ENCODE results near the gene TCEA2. TPM values are rescaled to one million over a fixed set of nuclear protein-coding genes. Genes with fewer than 3 reads are reported as not detected.
A peak's percentile ranks its signal among the peaks of the same experiment; 100 is the strongest.

Gene TCEA2
- total RNA-seq, 1 donor from 2014 or later = 23.2 TPM

DNA sequence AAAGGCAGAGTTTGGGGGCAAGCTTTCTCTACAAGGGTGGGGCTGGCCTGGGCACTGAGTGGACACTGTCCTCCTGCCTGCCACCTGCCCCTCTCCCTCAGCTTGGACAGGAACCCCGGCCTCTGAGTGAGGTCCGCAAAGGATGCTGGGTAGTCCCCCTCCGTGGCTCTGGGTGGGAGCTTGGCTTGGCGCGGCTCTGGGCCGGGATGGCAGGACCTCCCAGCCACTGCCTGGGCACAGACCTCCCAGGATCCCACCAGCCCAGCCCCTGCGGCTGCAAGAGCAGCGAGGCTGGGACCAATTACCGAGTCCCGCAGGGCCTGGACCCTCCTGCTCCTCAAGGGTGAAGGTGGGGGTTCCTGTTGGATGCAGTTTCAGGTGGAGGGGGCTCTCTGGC lies 10.7 kb upstream of the TCEA2 start:
- H3K4me1 ChIP-seq = peaks cover 8% of the 10 kb centered on the region
- H3K9ac ChIP-seq = no peak overlapping the region
- DNase-seq (ENCODE audit: low spot score) = no peak
- no peaks in the 10 kb centered on the region for H3K9me3 ChIP-seq (ENCODE audit: low read depth)
- Mint-ChIP-seq H3K36me3 (no peaks in the 10 kb centered on the region), H3K27ac (no peak overlapping the region), H3K4me3 (no peak overlapping the region), H3K9me3 (peaks cover 2% of the 10 kb centered on the region), H3K27me3 (ENCODE audit: insufficient read depth, low read depth) (peaks cover 26% of the 10 kb centered on the region), H3K4me1 (peaks cover 19% of the 10 kb centered on the region)
- H2AFZ ChIP-seq (replicated peaks) = no peak overlapping the region
- H3K4me2 ChIP-seq = no peak overlapping the region
- H3K79me2 ChIP-seq (ENCODE audit: low read depth) = no peaks in the 10 kb centered on the region
- H3K4me3 ChIP-seq = no peak overlapping the region
- peaks cover 23% of the 10 kb centered on the region for H3F3A ChIP-seq (ENCODE audit: low read depth)
- no peak overlapping the region for H3K27ac ChIP-seq
- TF ChIP-seq, protein P1, sequence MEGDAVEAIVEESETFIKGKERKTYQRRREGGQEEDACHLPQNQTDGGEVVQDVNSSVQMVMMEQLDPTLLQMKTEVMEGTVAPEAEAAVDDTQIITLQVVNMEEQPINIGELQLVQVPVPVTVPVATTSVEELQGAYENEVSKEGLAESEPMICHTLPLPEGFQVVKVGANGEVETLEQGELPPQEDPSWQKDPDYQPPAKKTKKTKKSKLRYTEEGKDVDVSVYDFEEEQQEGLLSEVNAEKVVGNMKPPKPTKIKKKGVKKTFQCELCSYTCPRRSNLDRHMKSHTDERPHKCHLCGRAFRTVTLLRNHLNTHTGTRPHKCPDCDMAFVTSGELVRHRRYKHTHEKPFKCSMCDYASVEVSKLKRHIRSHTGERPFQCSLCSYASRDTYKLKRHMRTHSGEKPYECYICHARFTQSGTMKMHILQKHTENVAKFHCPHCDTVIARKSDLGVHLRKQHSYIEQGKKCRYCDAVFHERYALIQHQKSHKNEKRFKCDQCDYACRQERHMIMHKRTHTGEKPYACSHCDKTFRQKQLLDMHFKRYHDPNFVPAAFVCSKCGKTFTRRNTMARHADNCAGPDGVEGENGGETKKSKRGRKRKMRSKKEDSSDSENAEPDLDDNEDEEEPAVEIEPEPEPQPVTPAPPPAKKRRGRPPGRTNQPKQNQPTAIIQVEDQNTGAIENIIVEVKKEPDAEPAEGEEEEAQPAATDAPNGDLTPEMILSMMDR (IDR thresholded peaks at IDR 0.05) = no peak
- TF ChIP-seq EZH2phosphoT487 (IDR thresholded peaks at IDR 0.05) = no peak
- TF ChIP-seq EZH2 (IDR thresholded peaks at IDR 0.05) = no peak
- H4K20me1 ChIP-seq (ENCODE audit: low read depth) = peaks cover 14% of the 10 kb centered on the region
- no peaks in the 10 kb centered on the region for H3K36me3 ChIP-seq
- H3K27me3 ChIP-seq = peaks cover 60% of the 10 kb centered on the region

DNA sequence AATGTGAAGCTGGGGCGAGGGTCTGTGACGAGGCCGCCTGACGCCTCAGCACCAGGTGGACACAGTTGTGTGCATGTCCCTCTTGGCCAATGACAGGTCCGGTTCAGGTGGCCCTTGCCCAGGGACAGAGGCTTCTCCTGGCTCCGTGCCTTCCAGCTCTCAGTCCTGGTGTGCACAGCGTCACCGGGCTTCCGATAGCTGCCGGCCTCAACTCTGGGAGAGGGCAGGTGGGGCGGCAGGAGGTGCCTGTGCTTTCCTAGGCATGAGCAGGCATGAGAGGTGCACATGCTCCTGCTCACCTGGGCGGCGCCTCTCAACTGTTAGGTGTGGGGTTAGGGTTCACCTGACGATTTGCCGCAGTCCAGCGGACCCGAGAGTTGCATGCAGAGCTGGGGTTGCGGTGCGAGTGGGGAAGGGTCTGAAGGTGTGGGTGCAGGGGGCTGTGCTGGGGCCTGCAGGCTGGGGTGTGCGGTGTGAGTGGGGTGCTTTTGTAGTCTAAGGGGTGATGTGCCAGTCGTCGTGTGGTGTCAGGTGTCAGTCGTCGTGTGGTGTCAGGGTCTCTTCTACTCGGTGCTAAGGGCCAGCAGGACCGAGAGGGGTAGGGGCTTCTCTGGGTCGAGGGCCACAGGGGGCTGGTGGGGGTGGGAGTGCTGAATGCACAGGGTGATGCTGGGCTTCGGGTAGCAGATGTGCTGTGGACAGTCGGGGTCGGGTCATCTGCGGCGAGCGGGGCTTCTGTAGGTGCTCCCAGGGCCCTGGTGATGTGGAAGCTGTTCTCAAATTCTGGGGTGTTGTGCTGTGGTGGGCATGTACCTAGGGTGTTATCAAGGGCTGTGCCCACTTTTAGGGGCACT lies 9.8 kb upstream of the TCEA2 start:
- peaks cover 51% of the 10 kb centered on the region for H3K27me3 ChIP-seq
- Mint-ChIP-seq H3K4me3 (peak overlapping the region; percentile 71), H3K9me3 (peaks cover 2% of the 10 kb centered on the region)

DNA sequence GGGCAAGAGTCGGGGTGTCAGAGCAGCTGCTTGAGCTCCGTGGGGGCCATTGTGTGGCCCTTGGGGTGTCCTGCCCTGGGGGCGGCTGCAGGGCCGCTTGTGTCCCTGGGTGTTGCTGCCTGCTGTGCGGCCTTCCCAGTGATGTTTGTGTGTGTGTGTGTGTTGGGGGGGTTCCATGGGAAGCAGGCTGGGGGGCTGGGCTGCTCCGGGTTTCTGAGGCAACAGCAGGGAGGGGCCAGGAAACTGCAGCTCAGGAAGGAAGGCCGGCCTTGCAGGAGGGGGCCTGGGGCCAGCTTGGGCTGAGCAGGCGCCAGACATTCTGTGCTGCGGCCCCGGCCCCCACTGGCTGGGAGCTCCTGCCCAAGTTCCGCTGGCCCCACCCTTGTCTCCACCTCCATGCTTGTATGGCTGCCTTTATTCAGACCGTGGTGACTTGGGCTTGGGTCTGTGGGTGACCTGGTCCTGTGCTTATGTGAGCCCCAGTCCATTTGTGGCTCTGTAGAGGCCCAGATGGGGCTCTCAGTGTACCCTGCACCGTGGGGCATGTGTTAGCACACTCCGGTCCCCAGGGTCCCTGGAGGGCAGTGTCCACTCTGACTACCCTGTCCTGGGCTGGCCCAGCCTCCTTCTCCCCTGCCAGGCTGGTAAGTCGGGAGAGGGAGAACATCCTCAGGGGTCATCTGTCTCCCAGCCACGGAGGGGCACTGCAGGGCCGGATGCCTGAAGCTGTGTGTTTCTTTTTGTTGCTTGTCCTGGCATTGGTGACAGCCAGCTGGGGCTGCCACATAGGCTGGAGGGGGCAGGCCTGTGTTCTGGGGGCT lies 8.9 kb upstream of the TCEA2 start:
- H3K4me3 Mint-ChIP-seq = no peak overlapping the region
- no peaks in the 10 kb centered on the region for H3K36me3 Mint-ChIP-seq
- peaks cover 11% of the 10 kb centered on the region for H3F3A ChIP-seq (ENCODE audit: low read depth)
- H3K9ac ChIP-seq = no peak overlapping the region
- peaks cover 21% of the 10 kb centered on the region for H3K4me1 Mint-ChIP-seq
- H3K4me2 ChIP-seq = no peak overlapping the region
- H3K9me3 ChIP-seq (ENCODE audit: low read depth) = no peaks in the 10 kb centered on the region
- H3K36me3 ChIP-seq = no peaks in the 10 kb centered on the region
- TF ChIP-seq EZH2phosphoT487 (IDR thresholded peaks at IDR 0.05) = no peak
- TF ChIP-seq EZH2 (IDR thresholded peaks at IDR 0.05) = no peak
- TF ChIP-seq, protein P1 (IDR thresholded peaks at IDR 0.05) = peak; percentile 53
- peaks cover 8% of the 10 kb centered on the region for H3K4me1 ChIP-seq
- H3K79me2 ChIP-seq (ENCODE audit: low read depth) = no peaks in the 10 kb centered on the region
- peaks cover 43% of the 10 kb centered on the region for H3K27me3 ChIP-seq
- DNase-seq (ENCODE audit: low spot score) = peak; percentile 74
- H3K4me3 ChIP-seq = no peak overlapping the region
- peaks cover 5% of the 10 kb centered on the region for H4K20me1 ChIP-seq (ENCODE audit: low read depth)
- H3K27me3 Mint-ChIP-seq (ENCODE audit: insufficient read depth, low read depth) = peaks cover 23% of the 10 kb centered on the region
- peaks cover 2% of the 10 kb centered on the region for H3K9me3 Mint-ChIP-seq
- H3K27ac Mint-ChIP-seq = no peak overlapping the region
- no peak overlapping the region for H3K27ac ChIP-seq
- H2AFZ ChIP-seq (replicated peaks) = no peak overlapping the region

More for the DNA sequence above, 9.8 kb upstream of the TCEA2 start:
- Histone ChIP-seq H3K79me2 (ENCODE audit: low read depth) (no peaks in the 10 kb centered on the region), H3K27ac (no peak overlapping the region), H3K4me3 (no peak overlapping the region), H4K20me1 (ENCODE audit: low read depth) (peaks cover 5% of the 10 kb centered on the region), H2AFZ (replicated peaks) (no peak overlapping the region), H3K9me3 (ENCODE audit: low read depth) (no peaks in the 10 kb centered on the region), H3K4me2 (no peak overlapping the region), H3F3A (ENCODE audit: low read depth) (peaks cover 15% of the 10 kb centered on the region), H3K36me3 (no peaks in the 10 kb centered on the region), H3K9ac (no peak overlapping the region), H3K4me1 (peaks cover 8% of the 10 kb centered on the region)
- DNase-seq (ENCODE audit: low spot score) = no peak
- H3K27ac Mint-ChIP-seq = no peak overlapping the region
- TF ChIP-seq, protein P1 (IDR thresholded peaks at IDR 0.05) = no peak
- TF ChIP-seq EZH2phosphoT487 (IDR thresholded peaks at IDR 0.05) (no peak), EZH2 (IDR thresholded peaks at IDR 0.05) (no peak)
- H3K36me3 Mint-ChIP-seq = no peaks in the 10 kb centered on the region
- peaks cover 23% of the 10 kb centered on the region for H3K27me3 Mint-ChIP-seq (ENCODE audit: insufficient read depth, low read depth)
- H3K4me1 Mint-ChIP-seq = peaks cover 21% of the 10 kb centered on the region

Measured in neural progenitor cell (in vitro differentiated cells).